ENCODE measurements around the gene BCL11B.

BCL11B gene

GRCh38 chr14:99181804-99182520 lies 90.0 kb downstream of the BCL11B start:
- DNase-seq (ENCODE audit: low spot score), result no peak

GRCh38 chr14:99181241-99181640 lies 90.8 kb downstream of the BCL11B start:
- no peak for DNase-seq (ENCODE audit: low spot score)

GRCh38 chr14:99179946-99180345 lies 92.1 kb downstream of the BCL11B start:
- DNase-seq (ENCODE audit: low spot score), result no peak

GRCh38 chr14:99179506-99179905 lies 92.5 kb downstream of the BCL11B start:
- no peak for DNase-seq (ENCODE audit: low spot score)

GRCh38 chr14:99177886-99178835 lies 93.8 kb downstream of the BCL11B start:
- DNase-seq (ENCODE audit: low spot score), result no peak

- no peak for DNase-seq (ENCODE audit: low spot score)
These were observed 94.8 kb downstream of the BCL11B start for GRCh38 chr14:99177046-99177655.

- DNase-seq (ENCODE audit: low spot score), result no peak
These were observed 95.6 kb downstream of the BCL11B start for GRCh38 chr14:99176156-99176945.

- DNase-seq (ENCODE audit: low spot score), result no peak
These were observed 96.5 kb downstream of the BCL11B start for GRCh38 chr14:99175331-99176155.

GRCh38 chr14:99174770-99175319 lies 97.2 kb downstream of the BCL11B start:
- DNase-seq (ENCODE audit: low spot score), result no peak

GRCh38 chr14:99174081-99174769 lies 97.8 kb downstream of the BCL11B start:
- DNase-seq (ENCODE audit: low spot score), result no peak

- no peak for DNase-seq (ENCODE audit: low spot score)
These were observed 98.5 kb downstream of the BCL11B start for GRCh38 chr14:99173506-99173905.

- DNase-seq (ENCODE audit: low spot score), result no peak
These were observed 98.9 kb downstream of the BCL11B start for GRCh38 chr14:99173086-99173485.

GRCh38 chr14:99171396-99171795 lies 100.6 kb downstream of the BCL11B start:
- no peak for DNase-seq (ENCODE audit: low spot score)

- no peak for DNase-seq (ENCODE audit: low spot score)
These were observed 102.1 kb downstream of the BCL11B start for GRCh38 chr14:99169776-99170356.

GRCh38 chr14:99168330-99168729 lies 103.7 kb downstream of the BCL11B start:
- DNase-seq (ENCODE audit: low spot score), result no peak

- DNase-seq (ENCODE audit: low spot score), result no peak
These were observed 105.5 kb downstream of the BCL11B start for GRCh38 chr14:99166506-99166905.

- no peak for DNase-seq (ENCODE audit: low spot score)
These were observed 107.3 kb downstream of the BCL11B start for GRCh38 chr14:99164712-99165111.

- DNase-seq (ENCODE audit: low spot score), result no peak
These were observed 108.6 kb downstream of the BCL11B start for GRCh38 chr14:99163446-99163845.

Data from cerebellar cortex (tissue), 1 donor.